Caki2 (cell line): ENCODE results near the gene CCND2. TPM values are rescaled to one million over a fixed set of nuclear protein-coding genes. Genes with fewer than 3 reads are reported as not detected.
A peak's percentile ranks its signal among the peaks of the same experiment; 100 is the strongest.

Experiments
- DNase-seq: peaks from one replicate; pipeline ENCODE4 v3.0.0-alpha.2; 2015; ENCODE audit warnings: low read depth
- in situ Hi-C: cut with HindIII; loops from 2 replicates; pipeline ENCODE4 v1.10.0; 2016; ENCODE audit warnings: low sequenced_read_pairs, low pct_unique_long_range_greater_than_20kb, mixed read lengths
- total RNA-seq: library from RNA; depleted of rRNA; stranded (reverse); fragments of >200 nt; shearing (Covaris generic); gene quantifications from 2 replicates; pipeline ENCODE4 v1.2.3, GENCODE V29; 2014; ENCODE audit warnings: low replicate concordance; rRNA removed

The CCND2 gene
- total RNA-seq, 1 experiment from 2014 or later: 0.03 TPM

DNA sequence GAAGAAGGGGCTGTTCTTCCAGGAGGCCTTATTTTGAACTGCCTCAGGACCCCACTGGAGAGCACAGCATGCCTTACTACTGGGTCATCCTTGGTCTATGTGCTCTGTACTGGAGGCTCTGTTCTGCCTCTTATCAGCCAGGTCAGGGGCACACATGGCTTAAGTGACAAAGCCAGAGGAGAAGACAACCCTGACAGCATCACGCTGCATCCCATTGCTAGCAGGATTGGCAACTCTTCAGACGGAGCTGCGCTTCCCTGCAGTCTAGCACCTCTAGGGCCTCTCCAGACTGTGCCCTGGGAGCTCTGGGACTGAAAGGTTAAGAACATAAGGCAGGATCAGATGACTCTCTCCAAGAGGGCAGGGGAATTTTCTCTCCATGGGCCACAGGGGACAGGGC lies 30.2 kb downstream of the CCND2 start:
- DNase-seq: no peak
- in situ Hi-C loops: no loop called here

- in situ Hi-C loops: no loop called here
- peak; percentile 76 for DNase-seq
These were observed 34.2 kb downstream of the CCND2 start for GRCh38 chr12:4307593-4308333.

DNA sequence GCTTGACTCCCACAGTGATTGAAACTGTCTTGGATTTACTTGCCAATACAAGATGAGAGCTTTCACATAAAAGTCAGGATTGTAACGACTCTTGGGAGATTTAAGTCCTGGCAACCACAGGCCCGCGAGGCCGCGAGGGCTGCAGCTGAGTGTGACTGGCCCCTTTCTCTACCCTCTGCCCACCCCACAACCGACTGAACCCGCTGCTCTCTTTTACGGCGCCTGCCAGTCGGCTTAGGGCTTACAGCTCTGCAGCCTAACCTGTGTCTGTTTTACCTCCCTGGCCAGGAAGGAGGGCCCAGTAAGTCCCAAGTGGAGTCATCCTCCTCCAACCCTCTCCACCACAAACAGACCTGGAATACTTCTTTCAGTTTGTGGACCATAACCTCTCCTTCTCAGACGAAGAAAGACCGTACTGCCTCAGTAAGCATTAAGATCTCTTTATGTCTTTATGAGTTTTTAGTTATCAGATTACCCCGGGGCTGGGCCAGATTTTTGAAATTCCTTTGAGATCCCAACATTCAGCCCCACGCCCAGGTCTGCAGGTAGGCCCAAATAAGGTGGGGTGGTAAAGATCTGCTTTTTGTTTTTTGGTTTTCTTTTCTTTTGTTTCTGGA lies 34.9 kb downstream of the CCND2 start:
- DNase-seq: no peak
- in situ Hi-C loops: no loop called here

DNA sequence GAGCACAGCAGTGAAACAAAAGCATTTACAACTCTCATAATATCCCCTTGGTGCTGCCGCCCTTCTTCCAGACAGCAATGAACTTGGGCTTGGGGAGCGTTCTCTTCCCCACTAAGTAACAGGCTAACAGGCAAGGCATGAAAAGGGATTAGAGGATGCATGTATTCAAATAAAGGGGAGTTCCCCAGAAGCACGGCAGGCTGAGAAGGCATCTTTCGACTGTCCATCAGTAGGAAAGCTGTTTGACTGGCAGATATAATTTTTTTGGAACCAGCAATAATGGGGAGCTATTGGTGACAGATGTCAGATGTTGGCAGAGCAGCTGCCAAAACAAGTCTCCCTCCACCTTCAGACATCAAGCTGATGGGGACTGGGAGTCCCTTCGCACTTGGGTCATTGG lies 38.2 kb downstream of the CCND2 start:
- DNase-seq: no peak
- in situ Hi-C loops: no loop called here

GRCh38 chr12:4312251-4312650 lies 38.7 kb downstream of the CCND2 start:
- in situ Hi-C loops: no loop called here
- DNase-seq: no peak

DNA sequence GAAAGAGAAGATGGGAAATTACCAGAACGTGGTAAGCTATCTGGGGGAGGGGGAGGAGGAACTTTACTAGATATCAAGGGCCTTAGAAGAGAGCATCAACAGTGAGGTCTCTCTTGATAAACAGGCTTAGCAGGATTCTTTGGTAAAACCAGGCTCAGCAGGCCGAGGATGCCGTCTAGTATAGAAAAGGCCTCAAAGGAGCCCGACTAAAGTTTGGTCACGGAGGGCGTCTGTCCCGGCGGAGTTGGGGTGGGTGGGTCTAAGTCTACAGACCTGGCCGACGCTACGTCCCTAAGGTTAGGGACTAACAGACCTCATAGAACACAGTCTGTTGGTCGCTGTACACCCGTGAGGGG lies 46.9 kb downstream of the CCND2 start:
- no peak for DNase-seq
- in situ Hi-C loops: no loop called here

DNA sequence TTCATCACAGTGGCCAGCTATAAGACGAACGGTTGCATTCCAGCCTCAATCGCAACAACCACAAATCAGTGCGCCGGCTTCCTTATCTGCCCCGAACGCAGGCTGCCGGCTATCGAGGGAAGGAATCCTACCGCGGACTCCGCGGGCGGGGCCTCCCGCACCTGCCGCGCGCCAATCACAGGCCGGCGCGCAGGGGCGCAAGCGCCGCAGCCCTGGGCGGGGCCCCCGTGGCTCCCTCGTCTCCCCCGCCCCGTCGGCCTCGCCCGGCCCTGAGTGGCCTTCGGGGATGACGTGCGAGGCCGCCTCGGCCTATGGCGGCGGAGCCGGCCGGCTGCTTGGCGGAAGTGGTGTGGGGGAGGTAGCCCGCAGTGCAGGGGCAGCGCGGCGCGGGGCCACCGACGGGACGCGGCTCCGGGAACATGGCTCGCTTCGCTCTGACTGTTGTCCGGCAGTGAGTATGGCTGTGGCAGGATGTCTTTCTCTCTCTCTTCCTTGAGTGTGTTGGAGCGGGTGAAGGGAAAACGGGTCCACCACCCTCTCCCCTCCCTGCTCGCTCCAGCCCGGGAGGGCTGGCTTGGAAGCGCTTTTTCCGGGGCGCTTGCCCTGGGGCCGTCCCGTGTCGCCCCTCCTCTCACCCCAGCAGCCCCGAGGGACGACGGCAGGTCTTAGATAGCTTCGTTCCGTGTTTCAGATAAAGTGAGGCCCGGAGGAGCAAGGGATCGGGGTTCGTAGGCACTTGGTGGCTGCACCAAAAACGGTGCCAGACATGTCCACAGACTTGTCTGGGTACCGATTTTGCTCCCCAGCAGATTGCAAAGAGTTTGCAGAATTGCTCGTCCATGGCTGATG lies 47.5 kb downstream of the CCND2 start, which contains the start of gene TIGAR:
Gene TIGAR (plus strand): TSS at position 361 of the 849 bp plus-strand sequence. CDS start 59 bp downstream, at position 420.
- in situ Hi-C loops: no loop called here
- peak; percentile 95 for DNase-seq

DNA sequence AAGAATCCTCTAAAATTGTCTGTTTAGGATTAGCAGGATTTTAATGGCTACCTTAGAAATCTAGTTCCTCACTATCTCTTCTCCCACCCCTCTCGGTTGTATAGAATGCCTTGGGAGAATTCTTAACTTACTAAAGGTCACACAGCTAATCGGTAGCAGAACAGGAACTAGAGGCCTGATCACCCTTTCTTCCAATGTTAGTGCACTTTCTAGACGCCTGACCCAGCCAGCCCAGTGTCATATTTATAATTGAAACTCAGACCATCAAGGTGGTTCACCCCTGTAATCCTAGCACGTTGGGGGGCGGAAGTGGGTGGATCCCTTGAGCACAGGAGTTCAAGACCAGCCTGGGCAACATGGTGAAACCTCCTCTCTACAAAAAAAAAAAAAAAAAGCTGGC lies 49.2 kb downstream of the CCND2 start:
- in situ Hi-C loops: no loop called here
- no peak for DNase-seq

Other genes starting within 250 kb of the CCND2 start
- 11.1 and 13.4 TPM in 2 replicates for gene TIGAR, start 47.5 kb downstream of the CCND2 start, total RNA-seq
- gene FGF23, start 106.0 kb downstream of the CCND2 start, total RNA-seq: not detected in 2 replicates
- not detected in 2 replicates for gene FGF6, start 172.1 kb downstream of the CCND2 start, total RNA-seq